Neural progenitor cell (in vitro differentiated cells): ENCODE measurements around the gene CACNB4.

Experiments
- CTCF ChIP-seq: fragments of 200-600 bp; sonication (generic); IDR thresholded peaks from 2 replicates; pipeline ENCODE4 v1.5.1; 2017; ENCODE audit warnings: antibody characterized with exemption, mild to moderate bottlenecking
- EZH2 ChIP-seq: fragments of 200-600 bp; sonication (generic); IDR thresholded peaks from 2 replicates; pipeline ENCODE4 v1.6.1; 2017; ENCODE audit warnings: antibody characterized with exemption, mild to moderate bottlenecking, moderate library complexity
- EZH2phosphoT487 ChIP-seq: fragments of 200-600 bp; sonication (generic); IDR thresholded peaks from 2 replicates; pipeline ENCODE4 v1.6.1; 2017; ENCODE audit warnings: antibody characterized with exemption

- TF ChIP-seq CTCF (no peak), EZH2 (no peak), EZH2phosphoT487 (no peak)
Measured at GRCh38 chr2:151953467-151953866, 145.4 kb downstream of the CACNB4 start.
